ENCODE data around the gene RPL22.
"Not testable (repeated sequence)": the region's sequence is repeated elsewhere in the genome, so short reads cannot be mapped to it uniquely, and the experiment has no call there.

RPL22 gene

GRCh38 chr1:6223617-6224016 is 24.2 kb upstream of the RPL22 start:
- Histone ChIP-seq H3K4me1 (ENCODE audit: control insufficient read depth, low read depth, low read length) (no peaks in the 10 kb centered on the region), H3K27ac (ENCODE audit: low read length) (no peak overlapping the region), H3K27me3 (ENCODE audit: control insufficient read depth, insufficient read depth, low read length) (no peaks in the 10 kb centered on the region), H3K36me3 (ENCODE audit: control insufficient read depth, low read depth, low read length) (peaks cover 59% of the 10 kb centered on the region), H3K9ac (ENCODE audit: low read length) (no peak overlapping the region), H3K9me3 (ENCODE audit: control insufficient read depth, low read depth, low read length) (no peaks in the 10 kb centered on the region), H3K4me3 (ENCODE audit: low read length) (no peak overlapping the region)

DNA sequence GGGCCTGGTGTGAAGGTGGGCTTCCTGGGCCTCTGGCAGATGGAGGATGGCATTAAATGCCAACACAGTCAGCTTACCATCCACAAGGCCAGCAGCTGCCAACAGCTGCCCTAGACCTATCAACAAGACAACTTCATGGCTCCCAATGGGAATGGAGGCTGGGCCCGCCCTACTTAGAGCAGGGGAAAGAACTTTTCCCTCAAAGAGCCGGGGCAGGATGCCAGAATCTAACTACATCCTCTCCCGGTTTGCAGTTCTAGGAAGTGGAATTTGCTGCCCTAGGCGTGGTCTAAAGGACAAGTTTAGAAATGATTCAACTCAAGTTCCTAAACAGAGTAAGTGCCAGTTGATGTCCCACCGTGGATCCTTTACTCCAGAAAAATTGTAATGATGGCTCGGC is 23.2 kb upstream of the RPL22 start:
- Histone ChIP-seq H3K9ac (ENCODE audit: low read length) (no peak overlapping the region), H3K36me3 (ENCODE audit: control insufficient read depth, low read depth, low read length) (peaks cover 56% of the 10 kb centered on the region), H3K27me3 (ENCODE audit: control insufficient read depth, insufficient read depth, low read length) (no peaks in the 10 kb centered on the region), H3K27ac (ENCODE audit: low read length) (no peak overlapping the region), H3K4me3 (ENCODE audit: low read length) (no peak overlapping the region), H3K9me3 (ENCODE audit: control insufficient read depth, low read depth, low read length) (no peaks in the 10 kb centered on the region), H3K4me1 (ENCODE audit: control insufficient read depth, low read depth, low read length) (no peaks in the 10 kb centered on the region)

DNA sequence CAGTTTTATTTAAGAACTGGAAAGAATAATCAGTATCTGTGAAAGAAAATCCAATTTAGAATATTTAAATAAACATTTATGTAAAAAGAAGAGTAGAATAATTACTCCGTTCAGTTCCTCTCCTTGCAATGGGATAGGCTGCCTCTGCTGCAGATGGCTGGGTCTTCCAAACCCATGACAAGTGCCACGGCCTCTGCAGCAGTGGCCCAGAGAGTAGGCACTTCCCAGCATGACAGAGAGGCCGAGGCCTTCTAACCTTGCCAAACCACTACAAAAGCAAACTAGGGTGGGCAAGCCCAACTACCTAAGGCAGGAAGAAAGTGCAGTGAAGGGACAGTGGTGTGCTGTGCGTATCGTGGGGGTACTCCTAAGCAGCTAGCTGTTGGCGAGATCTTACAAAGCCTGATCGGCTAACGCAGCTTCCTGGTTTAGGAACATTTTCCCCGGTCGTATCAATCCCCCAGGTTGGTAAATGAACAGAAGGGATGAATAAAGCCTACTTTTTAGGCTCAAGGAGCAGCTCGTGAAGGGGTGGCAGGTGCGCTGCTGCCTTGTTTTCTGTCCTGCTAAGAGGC is 21.9 kb upstream of the RPL22 start:
- H3K9me3 ChIP-seq (ENCODE audit: control insufficient read depth, low read depth, low read length): no peaks in the 10 kb centered on the region

GRCh38 chr1:6220236-6220635 is 20.8 kb upstream of the RPL22 start:
- H3K9me3 ChIP-seq (ENCODE audit: control insufficient read depth, low read depth, low read length): no peaks in the 10 kb centered on the region
- no peak overlapping the region for H3K9ac ChIP-seq (ENCODE audit: low read length)
- no peak overlapping the region for H3K27ac ChIP-seq (ENCODE audit: low read length)
- peaks cover 38% of the 10 kb centered on the region for H3K36me3 ChIP-seq (ENCODE audit: control insufficient read depth, low read depth, low read length)
- H3K4me1 ChIP-seq (ENCODE audit: control insufficient read depth, low read depth, low read length): no peaks in the 10 kb centered on the region
- no peaks in the 10 kb centered on the region for H3K27me3 ChIP-seq (ENCODE audit: control insufficient read depth, insufficient read depth, low read length)
- H3K4me3 ChIP-seq (ENCODE audit: low read length): no peak overlapping the region

More for the DNA sequence above, 21.9 kb upstream of the RPL22 start:
- no peak overlapping the region for H3K27ac ChIP-seq (ENCODE audit: low read length)
- no peaks in the 10 kb centered on the region for H3K27me3 ChIP-seq (ENCODE audit: control insufficient read depth, insufficient read depth, low read length)
- H3K4me1 ChIP-seq (ENCODE audit: control insufficient read depth, low read depth, low read length): no peaks in the 10 kb centered on the region
- H3K36me3 ChIP-seq (ENCODE audit: control insufficient read depth, low read depth, low read length): peaks cover 46% of the 10 kb centered on the region
- no peak overlapping the region for H3K9ac ChIP-seq (ENCODE audit: low read length)
- no peak overlapping the region for H3K4me3 ChIP-seq (ENCODE audit: low read length)

GRCh38 chr1:6219641-6220040 is 20.2 kb upstream of the RPL22 start:
- not testable (repeated sequence) for H3K4me1 ChIP-seq (ENCODE audit: control insufficient read depth, low read depth, low read length); H3K9me3 ChIP-seq (ENCODE audit: control insufficient read depth, low read depth, low read length); H3K27me3 ChIP-seq (ENCODE audit: control insufficient read depth, insufficient read depth, low read length); H3K27ac ChIP-seq (ENCODE audit: low read length); H3K9ac ChIP-seq (ENCODE audit: low read length); H3K4me3 ChIP-seq (ENCODE audit: low read length)
- H3K36me3 ChIP-seq (ENCODE audit: control insufficient read depth, low read depth, low read length): peaks cover 32% of the 10 kb centered on the region

DNA sequence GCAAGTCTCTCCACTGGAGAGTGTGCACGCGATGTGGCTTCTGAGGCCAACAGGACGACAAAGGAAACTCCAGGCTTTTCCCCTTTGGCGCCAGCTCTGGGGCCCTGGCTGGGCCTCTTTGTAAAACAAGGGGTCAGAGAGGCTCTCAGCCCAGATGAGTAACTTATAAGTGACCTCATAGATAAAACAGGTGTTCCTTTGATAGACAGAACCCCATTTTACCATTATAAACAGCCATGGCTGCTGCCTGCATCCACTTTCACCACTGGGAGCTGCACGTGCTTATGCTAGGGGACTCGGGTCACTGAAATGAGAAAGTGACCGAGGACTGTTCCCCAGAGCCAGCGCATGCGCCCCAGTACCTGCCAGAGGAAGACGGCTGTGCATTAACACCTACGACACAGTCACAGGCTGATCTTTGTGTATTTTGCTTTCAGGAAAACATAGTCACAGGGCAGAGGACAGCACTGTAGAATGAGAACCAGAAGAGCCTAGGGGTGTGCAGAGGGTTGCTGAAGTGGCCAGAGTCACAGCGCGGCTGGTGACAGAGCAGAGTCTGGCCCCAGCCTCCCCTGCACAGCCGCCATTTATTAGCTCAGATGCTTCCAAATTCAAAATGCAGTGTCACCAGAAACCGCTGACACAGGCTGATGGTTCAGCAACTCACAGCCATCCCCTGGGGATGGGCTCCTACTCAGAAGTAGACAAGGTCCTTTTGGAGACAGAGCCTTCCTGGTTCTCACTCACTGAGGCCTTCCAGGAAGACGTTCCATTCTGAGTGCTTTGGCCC is 19.2 kb upstream of the RPL22 start:
- Histone ChIP-seq H3K9ac (ENCODE audit: low read length) (no peak overlapping the region), H3K4me3 (ENCODE audit: low read length) (no peak overlapping the region), H3K36me3 (ENCODE audit: control insufficient read depth, low read depth, low read length) (peaks cover 22% of the 10 kb centered on the region), H3K27ac (ENCODE audit: low read length) (no peak overlapping the region), H3K9me3 (ENCODE audit: control insufficient read depth, low read depth, low read length) (no peaks in the 10 kb centered on the region), H3K27me3 (ENCODE audit: control insufficient read depth, insufficient read depth, low read length) (no peaks in the 10 kb centered on the region), H3K4me1 (ENCODE audit: control insufficient read depth, low read depth, low read length) (no peaks in the 10 kb centered on the region)

GRCh38 chr1:6212193-6212959 is 13.0 kb upstream of the RPL22 start:
- Histone ChIP-seq H3K9me3 (ENCODE audit: control insufficient read depth, low read depth, low read length) (no peaks in the 10 kb centered on the region), H3K27ac (ENCODE audit: low read length) (no peak overlapping the region), H3K27me3 (ENCODE audit: control insufficient read depth, insufficient read depth, low read length) (peaks cover 26% of the 10 kb centered on the region), H3K36me3 (ENCODE audit: control insufficient read depth, low read depth, low read length) (no peaks in the 10 kb centered on the region), H3K4me3 (ENCODE audit: low read length) (no peak overlapping the region), H3K4me1 (ENCODE audit: control insufficient read depth, low read depth, low read length) (peaks cover 3% of the 10 kb centered on the region), H3K9ac (ENCODE audit: low read length) (no peak overlapping the region)

GRCh38 chr1:6211731-6212130 is 12.3 kb upstream of the RPL22 start:
- Histone ChIP-seq H3K36me3 (ENCODE audit: control insufficient read depth, low read depth, low read length) (no peaks in the 10 kb centered on the region), H3K27me3 (ENCODE audit: control insufficient read depth, insufficient read depth, low read length) (peaks cover 32% of the 10 kb centered on the region), H3K9me3 (ENCODE audit: control insufficient read depth, low read depth, low read length) (no peaks in the 10 kb centered on the region), H3K27ac (ENCODE audit: low read length) (no peak overlapping the region), H3K9ac (ENCODE audit: low read length) (no peak overlapping the region), H3K4me1 (ENCODE audit: control insufficient read depth, low read depth, low read length) (peaks cover 3% of the 10 kb centered on the region), H3K4me3 (ENCODE audit: low read length) (no peak overlapping the region)

GRCh38 chr1:6210591-6211355 is 11.4 kb upstream of the RPL22 start:
- Histone ChIP-seq H3K27ac (ENCODE audit: low read length) (no peak overlapping the region), H3K27me3 (ENCODE audit: control insufficient read depth, insufficient read depth, low read length) (peaks cover 42% of the 10 kb centered on the region), H3K36me3 (ENCODE audit: control insufficient read depth, low read depth, low read length) (no peaks in the 10 kb centered on the region), H3K9me3 (ENCODE audit: control insufficient read depth, low read depth, low read length) (no peaks in the 10 kb centered on the region), H3K4me1 (ENCODE audit: control insufficient read depth, low read depth, low read length) (peaks cover 3% of the 10 kb centered on the region), H3K4me3 (ENCODE audit: low read length) (no peak overlapping the region), H3K9ac (ENCODE audit: low read length) (no peak overlapping the region)

GRCh38 chr1:6209661-6210580 is 10.5 kb upstream of the RPL22 start:
- Histone ChIP-seq H3K4me1 (ENCODE audit: control insufficient read depth, low read depth, low read length) (peaks cover 3% of the 10 kb centered on the region), H3K9ac (ENCODE audit: low read length) (no peak overlapping the region), H3K36me3 (ENCODE audit: control insufficient read depth, low read depth, low read length) (no peaks in the 10 kb centered on the region), H3K27ac (ENCODE audit: low read length) (no peak overlapping the region), H3K4me3 (ENCODE audit: low read length) (peak overlapping the region; percentile 57), H3K27me3 (ENCODE audit: control insufficient read depth, insufficient read depth, low read length) (peaks cover 47% of the 10 kb centered on the region), H3K9me3 (ENCODE audit: control insufficient read depth, low read depth, low read length) (no peaks in the 10 kb centered on the region)

All from iPS-18a (cell line).